RWPE2 (cell line): ENCODE results near the gene KCTD17.
A peak's percentile ranks its signal among the peaks of the same experiment; 100 is the strongest.

Experiments used
- ATAC-seq: fragments of 200-7000 bp; cut with Tn5 transposase; 3 replicates; pipeline ENCODE4 v1.9.1; 2021; ENCODE audit warnings: low read depth
- DNase-seq: peaks from one replicate; pipeline ENCODE4 v3.0.0-alpha.2; 2020; ENCODE audit warnings: low spot score
- H3K27ac ChIP-seq: fragments of 450-650 bp; 2 replicates; pipeline ENCODE4 v1.5.1; 2017; ENCODE audit warnings: mild to moderate bottlenecking; ENCODE audit not compliant: poor library complexity, severe bottlenecking
- H3K27me3 ChIP-seq: fragments of 250-450 bp; sonication (Bioruptor Pico); 2 replicates; pipeline ENCODE4 v1.5.1; 2021; ENCODE audit warnings: mild to moderate bottlenecking, moderate library complexity; ENCODE audit not compliant: insufficient read depth, poor library complexity, severe bottlenecking
- H3K36me3 ChIP-seq: fragments of 250-450 bp; sonication (Bioruptor Pico); 2 replicates; pipeline ENCODE4 v1.5.1; 2020; ENCODE audit warnings: low read depth, mild to moderate bottlenecking, moderate library complexity
- H3K4me1 ChIP-seq: fragments of 250-450 bp; sonication (Bioruptor Pico); 2 replicates; pipeline ENCODE4 v1.5.1; 2021; ENCODE audit warnings: mild to moderate bottlenecking, moderate library complexity; ENCODE audit not compliant: insufficient read depth, poor library complexity, severe bottlenecking
- H3K4me3 ChIP-seq: fragments of 250-450 bp; sonication (Bioruptor Pico); 2 replicates; pipeline ENCODE4 v1.5.1; 2021; ENCODE audit warnings: mild to moderate bottlenecking, moderate library complexity; ENCODE audit not compliant: severe bottlenecking
- H3K9me3 ChIP-seq: fragments of 250-450 bp; sonication (Bioruptor Pico); 2 replicates; pipeline ENCODE4 v1.5.1; 2021; ENCODE audit warnings: mild to moderate bottlenecking, moderate library complexity; ENCODE audit not compliant: severe bottlenecking
- TF ChIP-seq, protein P1 (sequence below): fragments of 450-650 bp; IDR thresholded peaks from one replicate; pipeline ENCODE4 v1.5.1; 2017; ENCODE audit warnings: mild to moderate bottlenecking, moderate library complexity; ENCODE audit not compliant: poor library complexity, severe bottlenecking

The KCTD17 gene

GRCh38 chr22:37050913-37051312 lies 629 bp upstream of the KCTD17 start:
- Histone ChIP-seq H3K4me3 (no peak overlapping the region), H3K4me1 (no peaks in the 10 kb centered on the region), H3K27ac (no peak overlapping the region), H3K36me3 (no peaks in the 10 kb centered on the region), H3K27me3 (no peaks in the 10 kb centered on the region), H3K9me3 (no peaks in the 10 kb centered on the region)
- no peak for DNase-seq
- TF ChIP-seq, protein P1, sequence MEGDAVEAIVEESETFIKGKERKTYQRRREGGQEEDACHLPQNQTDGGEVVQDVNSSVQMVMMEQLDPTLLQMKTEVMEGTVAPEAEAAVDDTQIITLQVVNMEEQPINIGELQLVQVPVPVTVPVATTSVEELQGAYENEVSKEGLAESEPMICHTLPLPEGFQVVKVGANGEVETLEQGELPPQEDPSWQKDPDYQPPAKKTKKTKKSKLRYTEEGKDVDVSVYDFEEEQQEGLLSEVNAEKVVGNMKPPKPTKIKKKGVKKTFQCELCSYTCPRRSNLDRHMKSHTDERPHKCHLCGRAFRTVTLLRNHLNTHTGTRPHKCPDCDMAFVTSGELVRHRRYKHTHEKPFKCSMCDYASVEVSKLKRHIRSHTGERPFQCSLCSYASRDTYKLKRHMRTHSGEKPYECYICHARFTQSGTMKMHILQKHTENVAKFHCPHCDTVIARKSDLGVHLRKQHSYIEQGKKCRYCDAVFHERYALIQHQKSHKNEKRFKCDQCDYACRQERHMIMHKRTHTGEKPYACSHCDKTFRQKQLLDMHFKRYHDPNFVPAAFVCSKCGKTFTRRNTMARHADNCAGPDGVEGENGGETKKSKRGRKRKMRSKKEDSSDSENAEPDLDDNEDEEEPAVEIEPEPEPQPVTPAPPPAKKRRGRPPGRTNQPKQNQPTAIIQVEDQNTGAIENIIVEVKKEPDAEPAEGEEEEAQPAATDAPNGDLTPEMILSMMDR: no peak
- no peak for ATAC-seq

DNA sequence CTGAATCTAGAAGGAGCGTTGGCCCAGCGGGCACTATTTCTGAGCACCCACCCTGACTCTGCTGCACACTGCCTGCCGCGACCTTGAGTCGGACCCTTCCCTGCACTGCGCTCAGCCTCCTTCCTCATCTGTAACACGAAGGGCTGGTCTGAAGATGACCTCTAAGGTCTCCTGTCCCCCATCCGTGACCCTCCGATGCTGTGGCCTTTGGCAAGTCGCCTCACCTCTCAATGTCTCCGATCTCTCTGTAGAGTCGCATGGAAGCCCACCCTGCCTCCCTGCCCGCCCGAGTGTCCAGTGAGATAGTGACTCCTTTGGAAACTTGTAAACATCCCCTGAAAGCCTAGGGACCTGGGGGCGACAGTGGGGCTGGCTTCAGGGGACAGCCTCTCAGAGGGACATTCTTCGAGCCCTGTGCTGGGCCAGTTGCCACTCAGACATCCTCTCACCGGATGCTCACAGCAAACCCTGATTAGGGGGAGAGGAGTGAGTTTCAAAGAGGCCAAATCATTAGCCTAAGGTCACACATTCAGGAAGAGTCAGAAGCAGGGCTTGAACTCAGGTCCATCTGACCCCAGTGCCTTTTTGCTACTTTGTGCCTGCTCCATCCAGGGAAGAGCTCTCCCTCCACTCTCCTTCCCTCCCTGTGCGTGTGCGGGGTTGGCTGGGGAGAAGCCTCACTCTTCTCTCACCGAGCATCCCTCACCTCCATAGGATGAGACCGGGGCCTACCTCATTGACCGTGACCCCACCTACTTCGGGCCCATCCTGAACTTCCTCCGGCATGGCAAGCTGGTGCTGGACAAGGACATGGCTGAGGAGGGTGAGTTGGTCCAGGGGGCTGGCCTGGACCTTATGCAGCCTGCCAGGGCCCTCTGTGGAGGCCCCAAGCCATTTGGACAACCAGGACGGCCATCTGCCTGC lies 1.1 kb downstream of the KCTD17 start:
- H3K27me3 ChIP-seq: no peaks in the 10 kb centered on the region
- H3K9me3 ChIP-seq: no peaks in the 10 kb centered on the region
- peak overlapping the region; percentile 74 for H3K4me3 ChIP-seq
- ATAC-seq (no peak), DNase-seq (no peak)
- no peaks in the 10 kb centered on the region for H3K36me3 ChIP-seq
- H3K27ac ChIP-seq: no peak overlapping the region
- TF ChIP-seq, protein P1: no peak
- no peaks in the 10 kb centered on the region for H3K4me1 ChIP-seq

GRCh38 chr22:37053310-37054055 lies 1.9 kb downstream of the KCTD17 start:
- ATAC-seq: no peak
- no peaks in the 10 kb centered on the region for H3K36me3 ChIP-seq
- no peak for DNase-seq
- H3K27ac ChIP-seq: no peak overlapping the region
- no peaks in the 10 kb centered on the region for H3K4me1 ChIP-seq
- H3K27me3 ChIP-seq: no peaks in the 10 kb centered on the region
- TF ChIP-seq, protein P1: no peak
- H3K9me3 ChIP-seq: no peaks in the 10 kb centered on the region
- H3K4me3 ChIP-seq: no peak overlapping the region

DNA sequence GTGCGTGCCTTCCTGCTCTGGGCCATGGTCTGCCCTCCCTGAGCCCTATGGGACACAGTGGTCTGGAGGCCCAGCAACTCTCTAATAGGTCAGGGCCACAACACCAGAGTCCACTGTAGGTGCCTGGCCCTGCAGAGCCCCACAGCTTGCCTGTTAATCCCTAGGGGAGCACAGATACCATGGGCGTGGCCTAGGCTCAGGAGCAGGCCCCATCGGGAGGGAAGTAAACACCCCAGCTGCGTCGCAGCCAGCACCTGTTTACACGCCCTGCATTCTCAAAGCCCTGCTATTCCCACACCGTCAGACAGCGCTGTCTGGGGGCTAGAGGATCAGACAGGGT lies 2.5 kb downstream of the KCTD17 start:
- no peaks in the 10 kb centered on the region for H3K9me3 ChIP-seq
- H3K27me3 ChIP-seq: no peaks in the 10 kb centered on the region
- H3K4me3 ChIP-seq: no peak overlapping the region
- no peaks in the 10 kb centered on the region for H3K36me3 ChIP-seq
- TF ChIP-seq, protein P1: no peak
- H3K27ac ChIP-seq: no peak overlapping the region
- H3K4me1 ChIP-seq: no peaks in the 10 kb centered on the region
- DNase-seq (no peak), ATAC-seq (no peak)
